GM12878 (cell line): ENCODE data around the gene TACC3. TPM values are rescaled to one million over a fixed set of nuclear protein-coding genes. Genes with fewer than 3 reads are reported as not detected.

ENCODE experiments used
- ATAC-seq: fragments of 200-7000 bp; cut with Tn5 transposase; 3 replicates; pipeline ENCODE4 v1.9.1; 2020; ENCODE audit warnings: mild to moderate bottlenecking, moderate library complexity
- BruUV-seq: library from RNA; stranded (reverse); fragments of 400-500 nt; replicated peaks from 2 replicates; lab custom pipeline; 2021; lab: Mats Ljungman, UMichigan
- CTCF ChIA-PET: fragments of 300-600 bp; sonication (Branson Sonifier 250); formaldehyde crosslinking; extraction: SDS; loops from one replicate; lab custom pipeline; 2021; ENCODE audit warnings: inconsistent platforms; lab: Yijun Ruan, JAX
- POLR2A ChIA-PET: fragments of 350-600 bp; formaldehyde crosslinking; extraction: SDS; loops from one replicate; lab custom pipeline; 2021; ENCODE audit warnings: inconsistent platforms; lab: Charles Lee
- RAD21 ChIA-PET: fragments of 300-600 bp; sonication (Branson Sonifier 250); formaldehyde crosslinking; loops from one replicate; lab custom pipeline; 2023; ENCODE audit warnings: antibody characterized with exemption; ENCODE audit not compliant: unreplicated experiment; lab: Charles Lee
- SMC1A ChIA-PET: fragments of 300-600 bp; sonication (Branson Sonifier 250); formaldehyde crosslinking; loops from one replicate; lab custom pipeline; 2023; ENCODE audit not compliant: unreplicated experiment, uncharacterized antibody; lab: Charles Lee
- DNase-seq: peaks from one replicate; pipeline ENCODE4 v3.0.0-alpha.2; 2011; ENCODE audit warnings: low read depth, low spot score
- FAIRE-seq: peaks from 3 replicates; lab custom pipeline; 2011; peaks lifted over from hg19 to GRCh38; lab: Jason Lieb, UNC
- H2AFZ ChIP-seq: 2 replicates; pipeline ENCODE4 v1.6.0; 2011; ENCODE audit warnings: low read depth, low read length, control low read depth; ENCODE audit not compliant: control insufficient read depth
- H3K27ac ChIP-seq: 2 replicates; pipeline ENCODE4 v1.5.1; 2011; ENCODE audit warnings: control low read depth; ENCODE audit not compliant: control insufficient read depth, insufficient read depth
- H3K27me3 ChIP-seq, 2 experiments: replicated peaks in 1 of 2; 2 replicates each; pipeline versions ENCODE4 v1.6.0 to v1.6.1; 2011; ENCODE audit warnings: low read length in 1 of 2; ENCODE audit not compliant: control insufficient read depth in 2 of 2, insufficient read depth in 2 of 2
- H3K36me3 ChIP-seq, 2 experiments: 2 replicates each; pipeline ENCODE4 v1.5.1; 2011; ENCODE audit warnings: low read length in 1 of 2; ENCODE audit not compliant: control insufficient read depth in 2 of 2, insufficient read depth in 2 of 2
- H3K4me1 ChIP-seq: 2 replicates; pipeline ENCODE4 v1.6.1; 2011; ENCODE audit warnings: mild to moderate bottlenecking, low read length, moderate library complexity, mixed read lengths; ENCODE audit not compliant: control insufficient read depth, insufficient read depth
- H3K4me2 ChIP-seq: 2 replicates; pipeline ENCODE4 v1.6.0; 2011; ENCODE audit warnings: control low read depth; ENCODE audit not compliant: control insufficient read depth, insufficient read depth
- H3K4me3 ChIP-seq: fragments of 200-600 bp; sonication (generic); 2 replicates; pipeline ENCODE4 v1.5.1; 2016
- H3K79me2 ChIP-seq: 2 replicates; pipeline ENCODE4 v1.6.0; 2011; ENCODE audit warnings: low read length; ENCODE audit not compliant: control insufficient read depth, insufficient read depth
- H3K9ac ChIP-seq: 2 replicates; pipeline ENCODE4 v1.8.0; 2011; ENCODE audit warnings: low read length, control low read depth, mixed read lengths; ENCODE audit not compliant: control insufficient read depth, insufficient read depth
- H3K9me3 ChIP-seq: replicated peaks from 3 replicates; pipeline ENCODE4 v1.5.1; 2011; ENCODE audit warnings: mild to moderate bottlenecking, low read length; ENCODE audit not compliant: control insufficient read depth, insufficient read depth
- H4K20me1 ChIP-seq: 2 replicates; pipeline ENCODE4 v1.6.0; 2011; ENCODE audit not compliant: control insufficient read depth, insufficient read depth
- CREB1 ChIP-seq: IDR thresholded peaks from 2 replicates; pipeline ENCODE4 v1.6.1; 2012; ENCODE audit warnings: low read depth, mild to moderate bottlenecking, inconsistent platforms
- HDAC6 ChIP-seq: fragments of 200-600 bp; sonication (generic); IDR thresholded peaks from one replicate; pipeline ENCODE4 v1.8.0; 2017; ENCODE audit warnings: antibody characterized with exemption; ENCODE audit not compliant: unreplicated experiment
- SUZ12 ChIP-seq: fragments of 200-600 bp; sonication (generic); IDR thresholded peaks from one replicate; pipeline ENCODE4 v1.6.1; 2018; ENCODE audit warnings: antibody characterized with exemption, mild to moderate bottlenecking; ENCODE audit not compliant: unreplicated experiment
- WGBS: methylation state at CpG from one replicate; pipeline ENCODE4 v1.1.6; 2016; ENCODE audit warnings: low lambda C conversion rate; ENCODE audit not compliant: insufficient replicate concordance, insufficient coverage; ENCODE audit errors: missing lambda C conversion rate; 5-methylcytosine and 5-hydroxymethylcytosine counted together
- in situ Hi-C: fragments of 300-500 bp; cut with MboI; formaldehyde crosslinking; loops from 9 replicates; pipeline ENCODE4 v1.14.3; 2018; ENCODE audit warnings: mixed read lengths
- intact Hi-C: fragments of 100-400 bp; cut with micrococcal nuclease; formaldehyde crosslinking; loops from one replicate; pipeline ENCODE4 v1.14.2; 2022; ENCODE audit not compliant: unreplicated experiment
- polyA plus RNA-seq, 11 experiments: library from polyadenylated mRNA; depleted of rRNA in 4 of 11; unstranded in 6 of 11; stranded (reverse) in 5 of 11; fragments of >200 nt; fragmentation: Nextera tagmentation in 4 of 11; fragmentation: Illumina TruSeq in 1 of 11; extraction: Ambion mirVana in 4 of 11; extraction: Trizol in 1 of 11; gene quantifications; 1 replicate in 1 of 11; 2 replicates in 10 of 11; pipeline versions ENCODE4 v1.2.1 to v1.2.3, GENCODE V29; 2011 to 2016; ENCODE audit warnings: inconsistent platforms in 2 of 11, missing spikeins in 2 of 11, low read depth in 1 of 11
- small RNA-seq: library from RNA; depleted of rRNA; stranded (forward); fragments of <200 nt; gene quantifications from one replicate; pipeline ENCODE3, GENCODE V24; 2014
- total RNA-seq, 4 experiments: library from RNA; depleted of rRNA in 3 of 4; stranded (reverse); fragments of >200 nt in 3 of 4; fragmentation: Illumina TruSeq in 1 of 4; extraction: Trizol in 1 of 4; gene quantifications; 2 replicates each; pipeline versions ENCODE4 v1.2.1 to v1.2.3, GENCODE V29; 2013 to 2021
- TF ChIP-seq, protein P1 (sequence below): fragments of 450-650 bp; IDR thresholded peaks from 2 replicates; pipeline ENCODE4 v1.6.1; 2017; ENCODE audit warnings: mild to moderate bottlenecking, moderate library complexity

TACC3 gene
- total and polyA plus RNA-seq, 10 of the 15 experiments (the other 5 are each of a cell fraction or from before 2014, with no cell fraction given), result 2.8 to 121 (median 73.3) TPM

- Histone ChIP-seq H3K9ac (no peak overlapping the region), H3K9me3 (no peaks in the 10 kb centered on the region), H3K4me1 (no peaks in the 10 kb centered on the region)
- ATAC-seq (no peak), DNase-seq (no peak)
- 19% methylated on average over 76 of the region's 101 CpGs for WGBS
- TF ChIP-seq CREB1 (no peak), HDAC6 (no peak), SUZ12 (peak; percentile 79)
- TF ChIP-seq, protein P1, sequence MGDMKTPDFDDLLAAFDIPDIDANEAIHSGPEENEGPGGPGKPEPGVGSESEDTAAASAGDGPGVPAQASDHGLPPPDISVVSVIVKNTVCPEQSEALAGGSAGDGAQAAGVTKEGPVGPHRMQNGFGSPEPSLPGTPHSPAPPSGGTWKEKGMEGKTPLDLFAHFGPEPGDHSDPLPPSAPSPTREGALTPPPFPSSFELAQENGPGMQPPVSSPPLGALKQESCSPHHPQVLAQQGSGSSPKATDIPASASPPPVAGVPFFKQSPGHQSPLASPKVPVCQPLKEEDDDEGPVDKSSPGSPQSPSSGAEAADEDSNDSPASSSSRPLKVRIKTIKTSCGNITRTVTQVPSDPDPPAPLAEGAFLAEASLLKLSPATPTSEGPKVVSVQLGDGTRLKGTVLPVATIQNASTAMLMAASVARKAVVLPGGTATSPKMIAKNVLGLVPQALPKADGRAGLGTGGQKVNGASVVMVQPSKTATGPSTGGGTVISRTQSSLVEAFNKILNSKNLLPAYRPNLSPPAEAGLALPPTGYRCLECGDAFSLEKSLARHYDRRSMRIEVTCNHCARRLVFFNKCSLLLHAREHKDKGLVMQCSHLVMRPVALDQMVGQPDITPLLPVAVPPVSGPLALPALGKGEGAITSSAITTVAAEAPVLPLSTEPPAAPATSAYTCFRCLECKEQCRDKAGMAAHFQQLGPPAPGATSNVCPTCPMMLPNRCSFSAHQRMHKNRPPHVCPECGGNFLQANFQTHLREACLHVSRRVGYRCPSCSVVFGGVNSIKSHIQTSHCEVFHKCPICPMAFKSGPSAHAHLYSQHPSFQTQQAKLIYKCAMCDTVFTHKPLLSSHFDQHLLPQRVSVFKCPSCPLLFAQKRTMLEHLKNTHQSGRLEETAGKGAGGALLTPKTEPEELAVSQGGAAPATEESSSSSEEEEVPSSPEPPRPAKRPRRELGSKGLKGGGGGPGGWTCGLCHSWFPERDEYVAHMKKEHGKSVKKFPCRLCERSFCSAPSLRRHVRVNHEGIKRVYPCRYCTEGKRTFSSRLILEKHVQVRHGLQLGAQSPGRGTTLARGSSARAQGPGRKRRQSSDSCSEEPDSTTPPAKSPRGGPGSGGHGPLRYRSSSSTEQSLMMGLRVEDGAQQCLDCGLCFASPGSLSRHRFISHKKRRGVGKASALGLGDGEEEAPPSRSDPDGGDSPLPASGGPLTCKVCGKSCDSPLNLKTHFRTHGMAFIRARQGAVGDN, result no peak
- TF ChIP-seq, all 136 proteins: peak for 1
- Histone ChIP-seq H2AFZ (no peak overlapping the region), H3K79me2 (no peaks in the 10 kb centered on the region), H3K27me3 (peaks cover 8 to 12% of the 10 kb centered on the region in 2 experiments), H3K36me3 (no peaks in the 10 kb centered on the region), H3K27ac (no peak overlapping the region), H3K4me3 (no peak overlapping the region), H3K4me2 (peak overlapping the region; percentile 60; the same call in 1 of the 2 replicates), H4K20me1 (no peaks in the 10 kb centered on the region)
- BruUV-seq, result no TSS peak
- in situ Hi-C loops (no loop called here), intact Hi-C loops (no loop called here)
- RAD21 ChIA-PET, result no interaction called here
- CTCF ChIA-PET, result no interaction called here
- POLR2A ChIA-PET, result interaction anchor here (0.6 kb wide), 1 partner anchor 39 kb away, joined by 3 read pairs; no protein-coding TSS in a partner anchor
- SMC1A ChIA-PET, result no interaction called here
- no peak for FAIRE-seq
These were observed 72.9 kb downstream of the TACC3 start for GRCh38 chr4:1793940-1794808.

Small RNA genes lying within 50 kb of the gene (small RNA-seq; reads per million reads assigned to genes)
- gene RF00019, result not detected

Other genes with a start within 250 kb of the TACC3 start
- gene FAM53A, start 37.2 kb upstream of the TACC3 start, total RNA-seq (2014; rRNA removed), result 0.40 and 1.4 TPM in 2 replicates
- 0.32 and 0.40 TPM in 2 replicates for gene FAM53A, start 37.2 kb upstream of the TACC3 start, total RNA-seq (2014; rRNA removed; fragmentation: Illumina TruSeq; extraction: Trizol)
- gene FAM53A, start 37.2 kb upstream of the TACC3 start, total RNA-seq (2021), result 0.77 and 0.87 TPM in 2 replicates
- 0.30 and 0.37 TPM in 2 replicates for gene FAM53A, start 37.2 kb upstream of the TACC3 start, polyA plus RNA-seq (2011; rRNA removed)
- gene FAM53A, start 37.2 kb upstream of the TACC3 start, polyA plus RNA-seq (2014; fragmentation: Illumina TruSeq; extraction: Trizol), result 0.09 TPM in 1 of 2 replicates, not detected in the other
- gene FAM53A, start 37.2 kb upstream of the TACC3 start, polyA plus RNA-seq (2014; fragmentation: Nextera tagmentation; extraction: Ambion mirVana), result under 1 TPM in 1 of 2 experiments, not detected in 1; 0.02 TPM
- gene FAM53A, start 37.2 kb upstream of the TACC3 start, polyA plus RNA-seq (2014; rRNA removed), result 0.44 and 1.3 TPM in 2 replicates
- gene FAM53A, start 37.2 kb upstream of the TACC3 start, polyA plus RNA-seq (2016; fragmentation: Nextera tagmentation; extraction: Ambion mirVana), result under 1 TPM in 1 of 2 experiments, not detected in 1; 0.32 TPM
- 185 and 205 TPM in 2 replicates for gene SLBP, start 9.2 kb upstream of the TACC3 start, total RNA-seq (2014; rRNA removed)
- gene SLBP, start 9.2 kb upstream of the TACC3 start, total RNA-seq (2014; rRNA removed; fragmentation: Illumina TruSeq; extraction: Trizol), result 138 and 147 TPM in 2 replicates
- 111 and 114 TPM in 2 replicates for gene SLBP, start 9.2 kb upstream of the TACC3 start, total RNA-seq (2021)
- gene SLBP, start 9.2 kb upstream of the TACC3 start, polyA plus RNA-seq (2011; rRNA removed), result 168 and 247 TPM in 2 replicates
- gene SLBP, start 9.2 kb upstream of the TACC3 start, polyA plus RNA-seq (2014; fragmentation: Illumina TruSeq; extraction: Trizol), result 206 and 227 TPM in 2 replicates
- 100 to 1,000 TPM in 1 of 2 experiments, 10 to 100 TPM in 1; 94.4 to 101 TPM for gene SLBP, start 9.2 kb upstream of the TACC3 start, polyA plus RNA-seq (2014; fragmentation: Nextera tagmentation; extraction: Ambion mirVana)
- gene SLBP, start 9.2 kb upstream of the TACC3 start, polyA plus RNA-seq (2014; rRNA removed), result 142 and 148 TPM in 2 replicates
- gene SLBP, start 9.2 kb upstream of the TACC3 start, polyA plus RNA-seq (2016; fragmentation: Nextera tagmentation; extraction: Ambion mirVana), result 100 to 1,000 TPM; 277 to 278 TPM
- 18.4 and 20.9 TPM in 2 replicates for gene TMEM129, start 198 bp upstream of the TACC3 start, total RNA-seq (2014; rRNA removed)
- 7.7 and 9.0 TPM in 2 replicates for gene TMEM129, start 198 bp upstream of the TACC3 start, total RNA-seq (2014; rRNA removed; fragmentation: Illumina TruSeq; extraction: Trizol)
- gene TMEM129, start 198 bp upstream of the TACC3 start, total RNA-seq (2021), result 19.3 and 20.4 TPM in 2 replicates
- gene TMEM129, start 198 bp upstream of the TACC3 start, polyA plus RNA-seq (2011; rRNA removed), result 4.0 and 8.6 TPM in 2 replicates
- 2.1 and 7.2 TPM in 2 replicates for gene TMEM129, start 198 bp upstream of the TACC3 start, polyA plus RNA-seq (2014; fragmentation: Illumina TruSeq; extraction: Trizol)
- under 1 TPM; 0.19 to 0.46 TPM for gene TMEM129, start 198 bp upstream of the TACC3 start, polyA plus RNA-seq (2014; fragmentation: Nextera tagmentation; extraction: Ambion mirVana)
- 24.9 and 25.1 TPM in 2 replicates for gene TMEM129, start 198 bp upstream of the TACC3 start, polyA plus RNA-seq (2014; rRNA removed)
- 10 to 100 TPM; 17.3 to 23.2 TPM for gene TMEM129, start 198 bp upstream of the TACC3 start, polyA plus RNA-seq (2016; fragmentation: Nextera tagmentation; extraction: Ambion mirVana)
- gene FGFR3, start 71.8 kb downstream of the TACC3 start, total RNA-seq (2014; rRNA removed), result 0.05 TPM in 1 of 2 replicates, not detected in the other
- gene FGFR3, start 71.8 kb downstream of the TACC3 start, total RNA-seq (2014; rRNA removed; fragmentation: Illumina TruSeq; extraction: Trizol), result not detected in 2 replicates
- 0.33 and 0.37 TPM in 2 replicates for gene FGFR3, start 71.8 kb downstream of the TACC3 start, total RNA-seq (2021)
- 0.01 and 0.05 TPM in 2 replicates for gene FGFR3, start 71.8 kb downstream of the TACC3 start, polyA plus RNA-seq (2011; rRNA removed)
- not detected in 2 replicates for gene FGFR3, start 71.8 kb downstream of the TACC3 start, polyA plus RNA-seq (2014; fragmentation: Illumina TruSeq; extraction: Trizol)
- not detected for gene FGFR3, start 71.8 kb downstream of the TACC3 start, polyA plus RNA-seq (2014; fragmentation: Nextera tagmentation; extraction: Ambion mirVana)
- 0.26 TPM in 1 of 2 replicates, not detected in the other for gene FGFR3, start 71.8 kb downstream of the TACC3 start, polyA plus RNA-seq (2014; rRNA removed)
- under 1 TPM in 1 of 2 experiments, not detected in 1; 0.11 TPM for gene FGFR3, start 71.8 kb downstream of the TACC3 start, polyA plus RNA-seq (2016; fragmentation: Nextera tagmentation; extraction: Ambion mirVana)
- 50.4 and 57.8 TPM in 2 replicates for gene LETM1, start 134.6 kb downstream of the TACC3 start, total RNA-seq (2014; rRNA removed)
- gene LETM1, start 134.6 kb downstream of the TACC3 start, total RNA-seq (2014; rRNA removed; fragmentation: Illumina TruSeq; extraction: Trizol), result 23.9 and 24.4 TPM in 2 replicates
- 59.6 and 65.2 TPM in 2 replicates for gene LETM1, start 134.6 kb downstream of the TACC3 start, total RNA-seq (2021)
- 9.6 and 18.4 TPM in 2 replicates for gene LETM1, start 134.6 kb downstream of the TACC3 start, polyA plus RNA-seq (2011; rRNA removed)
- gene LETM1, start 134.6 kb downstream of the TACC3 start, polyA plus RNA-seq (2014; fragmentation: Illumina TruSeq; extraction: Trizol), result 8.5 and 18.5 TPM in 2 replicates
- gene LETM1, start 134.6 kb downstream of the TACC3 start, polyA plus RNA-seq (2014; fragmentation: Nextera tagmentation; extraction: Ambion mirVana), result 1 to 10 TPM; 2.6 to 4.0 TPM
- 36.0 and 46.4 TPM in 2 replicates for gene LETM1, start 134.6 kb downstream of the TACC3 start, polyA plus RNA-seq (2014; rRNA removed)
- gene LETM1, start 134.6 kb downstream of the TACC3 start, polyA plus RNA-seq (2016; fragmentation: Nextera tagmentation; extraction: Ambion mirVana), result 10 to 100 TPM; 37.3 to 39.4 TPM
- gene NSD2, start 149.9 kb downstream of the TACC3 start, total RNA-seq (2014; rRNA removed), result 72.5 and 73.1 TPM in 2 replicates
- gene NSD2, start 149.9 kb downstream of the TACC3 start, total RNA-seq (2014; rRNA removed; fragmentation: Illumina TruSeq; extraction: Trizol), result 71.4 and 74.7 TPM in 2 replicates
- gene NSD2, start 149.9 kb downstream of the TACC3 start, total RNA-seq (2021), result 137 and 139 TPM in 2 replicates
- gene NSD2, start 149.9 kb downstream of the TACC3 start, polyA plus RNA-seq (2011; rRNA removed), result 44.9 and 50.2 TPM in 2 replicates
- gene NSD2, start 149.9 kb downstream of the TACC3 start, polyA plus RNA-seq (2014; fragmentation: Illumina TruSeq; extraction: Trizol), result 83.4 and 85.0 TPM in 2 replicates
- 1 to 10 TPM; 8.6 to 9.3 TPM for gene NSD2, start 149.9 kb downstream of the TACC3 start, polyA plus RNA-seq (2014; fragmentation: Nextera tagmentation; extraction: Ambion mirVana)
- gene NSD2, start 149.9 kb downstream of the TACC3 start, polyA plus RNA-seq (2014; rRNA removed), result 72.6 and 74.8 TPM in 2 replicates
- gene NSD2, start 149.9 kb downstream of the TACC3 start, polyA plus RNA-seq (2016; fragmentation: Nextera tagmentation; extraction: Ambion mirVana), result 10 to 100 TPM; 42.2 to 62.0 TPM